GM23338 (cell line): Measurements from ENCODE around the gene ELANE. TPM values are rescaled to one million over a fixed set of nuclear protein-coding genes. Genes with fewer than 3 reads are reported as not detected.
A peak's percentile ranks its signal among the peaks of the same experiment; 100 is the strongest.

Source experiments
- ATAC-seq: fragments of 200-7000 bp; cut with Tn5 transposase; 3 replicates; pipeline ENCODE4 v1.9.1; 2020
- DNase-seq: peaks from one replicate; pipeline ENCODE4 v3.0.0-alpha.2; 2015; ENCODE audit warnings: low spot score
- H2AFZ ChIP-seq: fragments of 200-600 bp; sonication (generic); 2 replicates; pipeline ENCODE4 v1.8.0; 2016; ENCODE audit warnings: antibody characterized with exemption, mild to moderate bottlenecking, moderate library complexity
- H3F3A ChIP-seq: fragments of 200-600 bp; sonication (generic); replicated peaks from 2 replicates; pipeline ENCODE4 v1.8.0; 2017; ENCODE audit warnings: antibody characterized with exemption, mixed run types, low read depth
- H3K27ac ChIP-seq: fragments of 200-600 bp; sonication (generic); 2 replicates; pipeline ENCODE4 v1.6.1; 2016; ENCODE audit warnings: low read depth
- H3K27me3 ChIP-seq: fragments of 200-600 bp; sonication (generic); 2 replicates; pipeline ENCODE4 v1.8.0; 2016; ENCODE audit warnings: mild to moderate bottlenecking, mixed run types, moderate library complexity; ENCODE audit not compliant: insufficient read depth
- H3K36me3 ChIP-seq: fragments of 200-600 bp; sonication (generic); 2 replicates; pipeline ENCODE4 v1.8.0; 2016; ENCODE audit warnings: mild to moderate bottlenecking; ENCODE audit not compliant: insufficient read depth
- H3K4me1 ChIP-seq: fragments of 200-600 bp; sonication (generic); 2 replicates; pipeline ENCODE4 v1.8.0; 2016; ENCODE audit warnings: mild to moderate bottlenecking, moderate library complexity; ENCODE audit not compliant: insufficient read depth
- H3K4me2 ChIP-seq: fragments of 200-600 bp; sonication (generic); 2 replicates; pipeline ENCODE4 v1.7.1; 2017; ENCODE audit warnings: mixed run types
- H3K4me3 ChIP-seq: fragments of 200-600 bp; sonication (generic); 2 replicates; pipeline ENCODE4 v1.6.1; 2016; ENCODE audit warnings: mixed run types
- H3K79me2 ChIP-seq: fragments of 200-600 bp; sonication (generic); replicated peaks from 2 replicates; pipeline ENCODE4 v1.8.0; 2017; ENCODE audit warnings: mild to moderate bottlenecking; ENCODE audit not compliant: insufficient read depth
- H3K9me2 ChIP-seq: fragments of 200-600 bp; sonication (generic); 2 replicates; pipeline ENCODE4 v1.8.0; 2017; ENCODE audit not compliant: insufficient read depth
- H4K20me1 ChIP-seq: fragments of 200-600 bp; sonication (generic); replicated peaks from 2 replicates; pipeline ENCODE4 v1.8.0; 2017; ENCODE audit warnings: mild to moderate bottlenecking; ENCODE audit not compliant: insufficient read depth
- H3K27ac Mint-ChIP-seq: 2 replicates; pipeline ENCODE4 v1.8.0; 2020; ENCODE audit warnings: inconsistent platforms, mild to moderate bottlenecking, moderate library complexity, mixed read lengths
- H3K27me3 Mint-ChIP-seq: 3 replicates; pipeline ENCODE4 v1.8.0; 2022; ENCODE audit warnings: low read depth, mild to moderate bottlenecking, moderate library complexity, mixed read lengths, inconsistent platforms; ENCODE audit not compliant: insufficient read depth, poor library complexity
- H3K36me3 Mint-ChIP-seq: 3 replicates; pipeline ENCODE4 v1.8.0; 2021; ENCODE audit warnings: low read depth, mild to moderate bottlenecking, inconsistent platforms, moderate library complexity, mixed read lengths
- H3K4me1 Mint-ChIP-seq: 3 replicates; pipeline ENCODE4 v1.8.0; 2020; ENCODE audit warnings: mild to moderate bottlenecking, inconsistent platforms, mixed read lengths
- H3K4me3 Mint-ChIP-seq: 3 replicates; pipeline ENCODE4 v1.8.0; 2021; ENCODE audit warnings: moderate library complexity, mild to moderate bottlenecking, inconsistent platforms, mixed read lengths
- H3K9me3 Mint-ChIP-seq: 3 replicates; pipeline ENCODE4 v1.8.0; 2020; ENCODE audit warnings: moderate library complexity, mild to moderate bottlenecking, inconsistent platforms, mixed read lengths
- CREB1 ChIP-seq: fragments of 250-450 bp; sonication (Bioruptor Pico); IDR thresholded peaks from 2 replicates; pipeline ENCODE4 v1.5.0; 2020; ENCODE audit warnings: low read depth, mild to moderate bottlenecking, moderate library complexity
- CTCF ChIP-seq, 2 experiments: fragments of 200-600 bp in 1 of 2; sonication (generic) in 1 of 2; conservative IDR thresholded peaks; 2 replicates each; pipeline versions ENCODE4 v1.5.1 to v1.6.1; 2016 to 2017; ENCODE audit warnings: antibody characterized with exemption in 2 of 2, low read depth in 2 of 2, mild to moderate bottlenecking in 2 of 2, moderate library complexity in 1 of 2
- ETS1 ChIP-seq: IDR thresholded peaks from 2 replicates; pipeline ENCODE4 v1.6.1; 2016; ENCODE audit warnings: antibody characterized with exemption
- EZH2 ChIP-seq: fragments of 200-600 bp; sonication (generic); IDR thresholded peaks from one replicate; pipeline ENCODE4 v1.8.0; 2017; ENCODE audit warnings: antibody characterized with exemption, mild to moderate bottlenecking, low read depth; ENCODE audit not compliant: unreplicated experiment
- EZH2phosphoT487 ChIP-seq: fragments of 200-600 bp; sonication (generic); IDR thresholded peaks from one replicate; pipeline ENCODE4 v1.8.1; 2018; ENCODE audit warnings: antibody characterized with exemption; ENCODE audit not compliant: unreplicated experiment
- JUNB ChIP-seq: IDR thresholded peaks from one replicate; pipeline ENCODE4 v1.6.1; 2016; ENCODE audit warnings: antibody characterized with exemption; ENCODE audit not compliant: unreplicated experiment
- NANOG ChIP-seq: IDR thresholded peaks from 2 replicates; pipeline ENCODE4 v1.6.1; 2016; ENCODE audit warnings: antibody characterized with exemption, borderline replicate concordance
- POLR2AphosphoS5 ChIP-seq: IDR thresholded peaks from 2 replicates; pipeline ENCODE4 v1.6.1; 2016; ENCODE audit warnings: antibody characterized with exemption, low read depth
- REST ChIP-seq: IDR thresholded peaks from one replicate; pipeline ENCODE4 v1.6.1; 2018; ENCODE audit warnings: antibody characterized with exemption; ENCODE audit not compliant: unreplicated experiment
- STAT1 ChIP-seq: IDR thresholded peaks from one replicate; pipeline ENCODE4 v1.6.1; 2016; ENCODE audit warnings: antibody characterized with exemption; ENCODE audit not compliant: unreplicated experiment
- ZNF114 ChIP-seq: fragments of 250-450 bp; sonication (Bioruptor Pico); IDR thresholded peaks from 2 replicates; pipeline ENCODE4 v1.5.0; 2020; ENCODE audit warnings: mild to moderate bottlenecking, moderate library complexity
- ZNF331 ChIP-seq: fragments of 250-450 bp; sonication (Bioruptor Pico); IDR thresholded peaks from 2 replicates; pipeline ENCODE4 v1.5.0; 2020; ENCODE audit warnings: low read depth, mild to moderate bottlenecking, moderate library complexity
- ZNF462 ChIP-seq: fragments of 250-450 bp; sonication (Bioruptor Pico); IDR thresholded peaks from 2 replicates; pipeline ENCODE4 v1.5.0; 2020; ENCODE audit warnings: mild to moderate bottlenecking, moderate library complexity
- polyA plus RNA-seq: library from polyadenylated mRNA; unstranded; fragments of >200 nt; fragmentation: Nextera tagmentation; extraction: Ambion mirVana; gene quantifications from 2 replicates; pipeline ENCODE4 v1.2.1, GENCODE V29; 2016
- total RNA-seq: library from RNA; depleted of rRNA; stranded (reverse); fragments of >200 nt; shearing (Covaris generic); gene quantifications from 2 replicates; pipeline ENCODE4 v1.2.3, GENCODE V29; 2014

ELANE gene
- total and polyA plus RNA-seq, 2 experiments from 2014 or later, result not detected

- no peak for TF ChIP-seq ZNF462
Measured at GRCh38 chr19:889662-890295, 37.7 kb downstream of the ELANE start (continued).

GRCh38 chr19:890831-891230 lies 38.7 kb downstream of the ELANE start:
- no peaks in the 10 kb centered on the region; the same call in 1 of the 2 replicates for H3K79me2 ChIP-seq
- ATAC-seq (no peak), DNase-seq (no peak)
- H3K4me1 ChIP-seq, result no peaks in the 10 kb centered on the region
- no peak overlapping the region for H3K4me3 ChIP-seq
- peaks cover 3% of the 10 kb centered on the region; the same call in 1 of the 2 replicates for H3F3A ChIP-seq
- Mint-ChIP-seq H3K9me3 (peaks cover 3% of the 10 kb centered on the region; the same call in 1 of the 3 replicates), H3K36me3 (peaks cover 9% of the 10 kb centered on the region; the same call in 1 of the 3 replicates), H3K4me1 (no peaks in the 10 kb centered on the region; the same call in 2 of the 3 replicates), H3K27me3 (peaks cover 20% of the 10 kb centered on the region), H3K4me3 (peak overlapping the region; percentile 48; the same call in 2 of the 3 replicates), H3K27ac (no peak overlapping the region)
- no peaks in the 10 kb centered on the region for H3K9me2 ChIP-seq
- no peaks in the 10 kb centered on the region for H3K27me3 ChIP-seq
- no peak overlapping the region for H2AFZ ChIP-seq
- no peaks in the 10 kb centered on the region for H3K36me3 ChIP-seq
- H4K20me1 ChIP-seq, result peaks cover 4% of the 10 kb centered on the region; the same call in 1 of the 2 replicates
- no peak overlapping the region for H3K4me2 ChIP-seq
- H3K27ac ChIP-seq, result no peak overlapping the region
- TF ChIP-seq JUNB (no peak), CREB1 (CRISPR knock-in tag) (no peak), STAT1 (no peak), ZNF331 (CRISPR knock-in tag) (no peak), EZH2phosphoT487 (no peak), ZNF114 (no peak), ETS1 (no peak), CTCF (conservative IDR thresholded peaks at IDR 0.05; ENCODE audit: low read depth in 2 of 2) (no peak), REST (no peak), POLR2AphosphoS5 (no peak), NANOG (no peak), EZH2 (no peak)
